Stimulated activated CD4-positive, alpha-beta T cell treated with anti-CD3 and anti-CD28 coated beads, Interleukin-15, amount 100 ng/mL, for 24 hours (primary cell): Measurements from ENCODE around the gene ABLIM1.

Source experiments
- DNase-seq: peaks from one replicate; pipeline ENCODE4 v3.0.0-alpha.2; 2020

The ABLIM1 gene

DNA sequence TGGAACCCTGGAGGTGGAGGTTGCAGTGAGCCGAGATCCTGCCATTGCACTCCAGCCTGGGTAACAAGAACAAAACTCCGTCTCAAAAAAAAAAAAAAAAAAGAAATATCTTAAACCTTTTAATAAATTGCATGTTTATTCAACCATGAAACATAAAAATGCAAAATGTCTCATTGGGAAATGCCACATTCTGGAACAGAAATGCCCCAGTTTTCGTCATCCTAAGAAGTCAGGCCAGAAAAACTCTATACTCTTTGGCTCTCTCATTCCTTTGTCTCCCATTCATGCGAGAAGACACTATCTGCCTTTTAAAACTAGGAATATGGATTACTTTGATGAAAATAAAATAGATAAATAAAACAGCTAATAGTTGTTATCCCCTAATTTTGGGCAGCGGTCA lies 21.5 kb upstream of the ABLIM1 start:
- DNase-seq: no peak

DNA sequence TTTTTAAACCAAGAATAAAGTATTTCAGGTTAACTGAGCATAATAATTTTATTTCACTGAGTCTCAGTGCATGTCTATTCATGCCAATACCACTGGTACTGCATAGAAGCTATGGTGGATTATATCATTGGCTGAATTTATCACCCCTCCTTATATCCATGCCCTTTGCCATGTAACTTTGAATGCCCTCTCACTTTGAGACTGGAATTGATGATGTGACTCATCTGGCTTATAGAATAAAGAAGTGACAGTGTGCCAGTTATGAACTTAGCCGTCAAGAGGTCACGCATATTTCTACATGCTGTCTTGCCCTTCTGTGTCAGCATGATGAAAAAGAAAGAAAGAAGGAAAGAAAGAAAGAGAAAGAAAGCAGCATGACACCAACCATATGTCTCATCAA lies 20.7 kb upstream of the ABLIM1 start:
- no peak for DNase-seq

DNA sequence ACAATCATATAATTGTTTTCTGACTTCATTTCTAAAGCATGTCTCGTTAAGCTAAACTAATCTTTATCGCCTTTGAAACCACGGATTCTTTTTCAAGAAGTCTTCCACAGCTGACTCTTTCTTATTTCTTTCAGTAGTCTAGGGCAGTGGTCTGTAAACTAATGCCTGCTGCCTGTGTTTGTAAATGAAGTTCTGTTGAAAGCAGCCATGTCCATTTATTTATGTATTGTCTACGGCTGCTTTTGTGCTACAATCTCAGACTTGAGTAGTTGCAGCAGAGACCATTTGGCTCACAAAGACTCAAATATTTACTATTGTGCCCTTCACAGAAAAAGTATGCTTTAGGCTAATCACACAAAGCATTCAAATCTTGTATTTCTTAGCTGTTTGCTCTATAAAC lies 20.3 kb upstream of the ABLIM1 start:
- no peak for DNase-seq

DNA sequence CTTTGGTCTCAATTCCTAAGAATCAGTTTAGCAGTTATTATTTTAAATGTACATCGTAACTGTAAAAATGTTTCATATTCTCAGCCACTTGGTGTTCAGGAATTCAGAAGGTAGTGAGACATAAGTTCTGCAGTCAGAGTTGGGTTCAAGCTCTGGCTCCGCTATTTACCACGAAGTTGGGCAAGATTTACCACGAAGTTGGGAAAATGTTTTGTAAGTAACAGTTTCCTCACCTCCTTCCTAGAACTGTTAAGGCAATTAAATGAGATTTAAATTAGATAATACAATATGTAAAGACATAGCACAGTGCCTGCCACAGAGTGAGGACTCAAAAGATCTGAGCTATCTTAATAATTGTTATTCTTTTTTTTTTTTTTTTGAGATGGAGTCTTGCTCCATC lies 16.3 kb upstream of the ABLIM1 start:
- no peak for DNase-seq

DNA sequence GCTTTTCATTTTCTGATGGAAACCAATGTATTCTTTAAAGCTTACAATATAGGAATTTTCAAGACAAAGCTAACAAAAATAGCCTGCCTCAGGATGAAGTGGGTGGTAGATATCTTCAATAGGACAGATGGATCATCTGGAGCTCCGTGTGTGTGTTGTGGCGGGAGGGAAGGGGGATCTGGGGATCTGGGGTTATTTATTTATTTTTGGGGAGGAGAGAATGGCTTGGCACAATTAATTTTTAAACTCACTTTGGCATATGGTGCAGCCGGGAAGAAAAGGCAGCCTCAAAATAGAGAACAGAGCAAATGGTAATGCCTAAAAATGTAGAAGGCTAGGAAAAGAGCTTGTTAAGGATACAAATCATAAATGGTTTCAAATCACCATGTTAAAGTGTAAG lies 11.6 kb upstream of the ABLIM1 start:
- no peak for DNase-seq

DNA sequence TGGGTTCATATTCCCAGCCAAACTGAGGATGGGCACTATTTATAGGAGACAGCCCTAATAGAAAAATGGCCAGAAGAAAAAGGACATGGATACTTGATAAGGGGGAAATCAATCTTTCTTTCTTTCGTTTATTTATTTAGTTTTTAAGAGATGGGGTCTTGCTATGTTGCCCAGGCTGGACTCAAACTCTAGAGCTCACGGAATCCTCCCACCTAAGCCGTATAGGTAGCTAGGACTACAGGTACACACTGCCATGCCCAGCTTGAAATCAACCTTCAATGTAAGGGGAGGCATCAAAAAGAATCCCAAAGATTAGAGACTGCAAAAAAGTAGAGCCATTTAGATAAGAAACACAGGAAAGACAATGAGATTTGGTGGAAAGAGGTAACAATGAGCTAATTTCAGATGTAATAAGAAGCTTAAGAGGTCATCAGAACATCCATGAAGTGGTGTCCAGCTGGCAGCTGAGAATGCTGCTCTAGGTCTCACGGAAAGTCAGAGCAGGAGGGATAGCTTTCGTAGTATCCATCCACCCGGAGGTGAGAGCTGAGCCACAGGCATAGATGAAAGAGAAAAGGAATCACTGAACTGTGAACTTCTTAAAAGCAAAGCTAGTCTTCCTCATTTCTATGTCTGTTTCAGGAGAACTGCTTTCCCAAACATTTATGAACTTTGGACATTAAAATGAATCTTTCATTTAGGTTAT lies 10.5 kb upstream of the ABLIM1 start:
- DNase-seq: no peak

DNA sequence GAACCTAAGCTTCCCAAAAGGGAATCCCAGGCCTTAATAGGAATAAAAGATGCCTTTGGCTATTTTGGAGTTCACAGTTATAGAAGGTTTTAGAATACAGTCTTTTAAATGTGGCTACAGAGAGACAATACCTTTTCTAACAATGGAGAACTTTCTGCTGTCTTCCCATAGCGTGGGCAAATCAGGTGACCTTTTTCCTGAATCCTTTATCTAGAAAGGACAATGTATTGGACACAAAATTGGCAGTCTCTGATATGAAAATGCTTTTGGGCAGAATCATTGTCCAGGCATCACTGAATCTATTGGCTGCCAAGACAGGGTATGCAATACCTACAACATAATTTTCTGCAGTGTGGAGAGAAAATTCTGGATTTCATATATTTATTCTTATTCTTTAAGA lies 7.8 kb upstream of the ABLIM1 start:
- no peak for DNase-seq

DNA sequence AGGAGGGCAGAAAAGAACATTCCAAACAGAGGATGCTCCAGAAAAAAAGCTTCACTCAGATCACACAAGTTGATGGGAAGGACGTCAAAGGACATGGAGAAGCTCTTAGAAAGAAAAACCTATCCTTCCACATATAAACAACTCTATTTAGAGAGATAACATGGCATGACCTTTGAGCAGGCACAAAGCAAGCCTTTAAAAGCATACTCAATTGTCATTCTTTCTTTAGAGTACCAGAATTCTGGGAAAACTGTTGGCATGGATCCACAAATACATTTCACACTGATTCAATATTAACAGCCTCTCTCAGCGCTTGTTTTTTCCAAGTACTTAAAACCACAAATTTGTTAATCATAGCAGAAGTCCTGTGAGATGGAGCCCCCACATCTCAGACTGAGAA lies 7.3 kb upstream of the ABLIM1 start:
- DNase-seq: no peak

DNA sequence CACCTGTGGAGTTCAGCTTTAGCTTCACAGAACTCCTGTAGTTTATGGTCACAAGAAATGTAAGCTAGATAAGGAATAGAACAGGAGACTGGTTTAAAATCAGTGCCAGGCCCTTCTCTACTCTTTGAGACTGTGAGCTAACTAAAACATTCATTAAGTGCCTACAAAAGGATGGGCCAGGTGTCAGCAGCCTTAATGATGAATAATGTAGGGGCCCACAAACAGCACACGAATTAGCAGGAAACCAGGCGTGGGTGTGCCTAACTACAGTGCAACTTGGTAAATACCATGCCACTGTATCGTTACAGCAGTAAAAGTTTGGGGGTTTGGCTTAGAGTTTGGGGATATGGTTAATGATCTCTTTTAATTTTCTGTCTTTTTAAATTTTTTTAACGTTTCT lies 6.1 kb upstream of the ABLIM1 start:
- DNase-seq: no peak

DNA sequence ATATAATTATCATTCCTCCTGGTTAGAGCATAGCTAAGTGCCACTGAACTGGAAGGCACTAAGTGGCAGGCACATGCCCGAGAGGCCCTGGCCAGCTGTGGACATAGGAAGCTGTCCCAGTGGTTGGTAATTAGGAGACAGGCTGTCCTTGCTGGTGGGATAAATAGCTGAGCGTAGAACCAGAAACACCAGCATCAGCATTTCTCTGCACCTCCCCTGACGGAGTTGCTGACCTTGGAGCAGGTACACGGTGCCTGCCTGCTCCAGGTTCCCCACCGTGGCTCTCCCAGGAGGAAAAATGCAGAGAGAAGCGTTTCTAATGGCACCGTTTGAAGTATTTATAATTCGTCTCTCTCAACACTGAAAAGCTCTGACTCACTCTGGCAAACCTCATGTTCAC lies 5.6 kb upstream of the ABLIM1 start:
- no peak for DNase-seq

DNA sequence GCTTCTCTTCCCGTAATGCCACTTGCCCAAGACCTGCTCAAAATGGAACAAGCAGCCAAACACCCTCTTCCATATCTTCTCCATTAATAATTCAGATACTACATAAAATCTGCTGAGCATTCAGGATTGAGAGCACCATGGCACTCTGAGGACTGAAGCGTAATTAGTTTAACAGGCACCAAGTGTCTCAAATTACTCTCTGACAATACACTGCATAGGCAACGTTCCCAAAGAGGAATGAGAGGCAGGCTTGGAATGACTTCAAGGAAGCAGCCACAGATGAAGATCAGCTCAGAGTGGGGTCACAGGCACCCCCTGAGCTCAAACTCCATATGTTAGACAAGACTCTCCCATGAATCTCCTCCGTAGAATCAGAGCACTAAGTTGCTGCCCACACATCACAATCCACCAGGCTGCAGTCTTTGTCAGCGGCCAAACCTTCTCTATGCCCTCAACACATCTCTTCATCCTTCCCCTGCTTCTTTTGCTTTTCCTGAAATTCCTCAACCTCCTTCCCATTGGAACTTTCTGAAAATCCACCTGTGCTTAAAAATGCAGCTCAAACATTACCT lies 4.7 kb upstream of the ABLIM1 start:
- no peak for DNase-seq

DNA sequence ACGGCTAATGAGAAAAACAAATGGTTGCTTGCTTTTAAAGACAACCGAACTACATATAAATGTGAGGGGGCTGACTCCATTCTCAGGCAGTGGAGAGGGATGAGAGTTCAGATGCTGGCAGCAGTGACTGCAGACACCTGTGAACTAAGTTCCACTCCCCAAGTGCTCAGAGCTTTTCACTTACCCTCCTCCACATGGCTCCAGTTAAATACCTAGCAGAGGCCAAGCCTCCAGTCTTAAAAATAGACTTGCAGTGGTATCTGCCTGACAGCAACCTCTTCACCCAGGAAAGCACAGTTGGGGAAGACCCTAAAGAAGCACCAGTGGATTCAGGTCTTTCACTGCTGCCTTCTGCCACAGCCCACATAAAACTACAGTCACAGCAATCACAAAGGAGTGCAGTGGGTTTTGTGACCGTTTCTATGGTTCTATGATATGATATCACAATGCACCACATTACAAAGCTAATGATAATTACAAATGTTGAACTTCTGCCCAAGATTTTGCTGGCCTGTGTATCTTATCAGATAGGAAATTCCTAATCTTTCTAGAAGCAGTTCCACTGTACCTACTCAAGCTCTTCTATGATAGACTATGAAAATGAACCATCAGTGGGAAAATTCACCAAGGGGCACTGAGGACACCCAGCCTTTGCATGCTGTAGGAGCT lies 3.3 kb upstream of the ABLIM1 start:
- no peak for DNase-seq

DNA sequence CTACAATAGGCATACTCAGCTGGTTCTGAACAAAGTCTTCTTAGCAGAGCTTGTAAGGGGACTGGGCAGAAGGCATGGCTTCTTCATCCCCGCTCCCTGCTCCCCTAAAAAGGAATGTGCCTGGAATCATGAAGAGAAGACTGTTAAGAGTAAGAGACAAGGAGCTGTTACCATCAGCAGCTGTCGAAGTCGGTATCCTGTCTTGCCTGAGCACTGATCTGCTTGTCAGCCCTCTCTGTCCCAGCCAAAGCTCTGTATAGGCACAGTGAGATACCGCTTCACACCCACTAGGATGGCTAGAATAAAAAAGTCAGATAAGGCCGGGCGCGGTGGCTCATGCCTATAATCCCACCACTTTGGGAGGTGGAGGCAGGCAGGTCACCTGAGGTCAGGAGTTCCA lies 2.4 kb downstream of the ABLIM1 start:
- DNase-seq: no peak

DNA sequence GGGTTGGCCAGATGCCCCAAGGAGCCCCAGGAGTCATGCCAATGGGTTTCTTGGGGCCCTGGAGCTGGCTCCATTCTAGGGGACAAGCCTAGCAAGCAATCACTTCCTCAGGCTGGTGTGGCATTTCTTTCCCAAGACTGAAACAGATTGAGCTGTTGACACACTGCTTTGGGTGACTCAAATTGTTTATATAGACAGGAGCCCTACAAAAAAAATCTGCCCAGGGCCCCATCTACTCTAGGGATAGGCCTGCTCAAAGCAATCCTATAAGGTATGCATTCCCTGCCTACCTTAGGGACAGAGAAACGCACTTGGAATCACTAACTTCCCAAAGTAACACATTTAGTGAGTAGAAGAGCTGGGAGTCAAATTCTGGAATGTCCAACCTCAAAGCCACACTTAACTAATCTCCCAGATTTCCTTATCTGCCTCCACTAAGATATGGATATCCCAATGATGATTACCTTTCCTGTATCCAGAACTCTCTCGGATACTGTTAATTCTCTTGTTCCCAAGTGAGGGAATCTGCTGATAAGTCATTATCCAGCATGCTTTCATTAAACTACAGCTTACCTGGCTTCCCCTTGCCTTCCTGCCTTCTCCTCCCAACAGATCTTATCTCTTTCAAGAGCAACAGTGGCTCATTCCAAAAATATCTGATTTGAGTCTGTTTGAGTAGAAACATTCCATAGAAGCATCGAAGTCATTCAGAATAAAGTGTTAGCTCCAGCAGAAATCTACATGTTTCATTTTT lies 3.1 kb downstream of the ABLIM1 start:
- DNase-seq: no peak

DNA sequence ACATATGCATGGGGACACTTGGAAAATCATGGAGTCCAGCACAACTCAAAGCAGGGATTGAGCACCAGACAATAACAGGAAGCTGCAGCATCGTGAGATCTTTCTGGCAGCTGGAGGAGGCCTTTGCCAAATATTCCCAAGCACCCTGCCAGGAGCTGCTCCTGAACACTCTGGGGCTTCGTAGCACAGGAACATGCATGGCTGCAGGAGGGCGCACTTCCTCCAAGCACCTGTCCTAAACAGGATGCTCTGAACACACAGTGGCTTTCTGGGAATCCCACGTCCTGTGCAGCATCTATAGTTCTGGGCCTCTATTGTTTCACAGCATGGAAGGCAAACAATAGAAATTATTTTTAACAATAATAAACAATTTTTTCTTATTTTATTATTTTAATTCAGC lies 4.1 kb downstream of the ABLIM1 start:
- no peak for DNase-seq

DNA sequence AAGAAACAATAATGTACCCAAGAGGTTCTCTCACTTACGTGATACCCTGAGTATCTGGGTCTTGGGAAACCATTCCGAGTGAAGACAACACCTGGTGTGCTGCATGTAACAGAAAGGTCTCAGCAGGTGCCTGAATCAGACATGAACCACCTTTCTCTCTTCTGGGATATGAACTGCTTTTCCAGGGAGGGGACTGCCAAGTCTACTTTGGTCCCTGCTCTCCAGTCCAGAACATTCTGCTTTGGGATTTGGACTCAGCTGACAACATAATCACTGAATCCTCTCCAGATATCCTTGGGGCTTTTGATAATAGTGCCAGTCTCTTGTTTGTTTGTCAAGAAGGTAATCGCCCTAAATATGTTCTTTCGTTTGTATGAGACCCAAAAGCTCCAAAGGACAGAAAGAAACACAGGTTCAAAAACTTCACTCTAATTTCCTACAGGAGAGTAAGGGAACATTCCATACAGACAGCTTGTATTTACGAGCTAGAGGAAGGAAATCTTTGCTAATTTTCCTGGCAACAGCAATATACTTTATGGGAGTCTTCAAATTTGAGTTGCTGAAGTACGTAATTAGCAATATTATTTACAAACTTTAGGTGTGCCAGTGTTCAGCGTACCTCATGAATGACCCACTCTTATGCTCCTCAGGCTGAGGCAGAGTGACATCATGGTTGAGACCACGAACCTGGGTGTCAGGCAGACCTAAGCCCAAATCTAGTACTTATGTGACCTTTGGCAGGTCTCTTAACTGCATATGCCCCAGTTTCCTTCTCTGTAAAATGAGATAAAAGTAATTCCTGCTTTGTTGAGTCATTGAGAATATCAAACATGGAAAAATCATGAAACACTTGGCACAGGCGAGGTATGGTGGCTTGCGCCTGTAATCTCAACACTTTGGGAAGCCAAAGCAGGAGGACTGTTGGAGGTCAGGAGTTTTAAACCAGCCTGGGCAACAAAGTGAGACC lies 5.4 kb downstream of the ABLIM1 start:
- no peak for DNase-seq

DNA sequence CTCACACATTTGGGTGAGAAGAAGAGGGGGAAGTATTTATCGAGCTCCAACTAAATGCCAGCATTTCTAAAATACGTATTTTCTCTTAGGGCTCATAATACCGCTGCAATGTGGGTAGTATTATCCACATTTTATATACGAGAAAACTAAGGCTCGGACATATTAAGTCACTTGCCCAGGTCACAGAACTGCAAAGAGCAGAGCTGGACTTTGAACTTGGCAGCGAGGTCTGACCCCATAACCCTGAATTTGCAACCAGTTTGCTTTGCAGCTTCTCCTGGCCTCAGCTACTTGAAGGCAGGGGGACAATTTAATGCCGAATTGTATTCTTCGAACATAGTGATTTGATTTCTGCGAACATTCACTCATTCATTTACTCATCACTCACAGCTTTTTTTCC lies 7.2 kb downstream of the ABLIM1 start:
- DNase-seq: no peak

DNA sequence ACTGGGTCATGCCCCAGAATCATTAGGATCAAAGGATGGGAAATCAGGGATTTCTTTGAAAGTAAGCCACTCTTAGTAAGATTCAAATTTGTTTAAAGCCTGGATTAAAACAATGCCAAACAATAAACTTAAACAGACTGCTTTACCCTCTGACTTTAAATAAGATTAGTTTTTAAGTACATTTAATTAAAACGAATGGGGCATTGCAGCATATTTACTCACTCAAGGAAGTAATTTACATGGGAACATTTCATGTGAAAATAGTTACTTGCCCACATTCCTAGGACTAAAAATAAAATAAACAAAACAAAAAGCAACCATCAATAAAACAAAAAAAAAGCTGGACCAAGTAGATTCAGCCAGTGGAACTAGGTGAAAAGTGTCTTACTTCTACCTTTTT lies 7.8 kb downstream of the ABLIM1 start:
- no peak for DNase-seq

DNA sequence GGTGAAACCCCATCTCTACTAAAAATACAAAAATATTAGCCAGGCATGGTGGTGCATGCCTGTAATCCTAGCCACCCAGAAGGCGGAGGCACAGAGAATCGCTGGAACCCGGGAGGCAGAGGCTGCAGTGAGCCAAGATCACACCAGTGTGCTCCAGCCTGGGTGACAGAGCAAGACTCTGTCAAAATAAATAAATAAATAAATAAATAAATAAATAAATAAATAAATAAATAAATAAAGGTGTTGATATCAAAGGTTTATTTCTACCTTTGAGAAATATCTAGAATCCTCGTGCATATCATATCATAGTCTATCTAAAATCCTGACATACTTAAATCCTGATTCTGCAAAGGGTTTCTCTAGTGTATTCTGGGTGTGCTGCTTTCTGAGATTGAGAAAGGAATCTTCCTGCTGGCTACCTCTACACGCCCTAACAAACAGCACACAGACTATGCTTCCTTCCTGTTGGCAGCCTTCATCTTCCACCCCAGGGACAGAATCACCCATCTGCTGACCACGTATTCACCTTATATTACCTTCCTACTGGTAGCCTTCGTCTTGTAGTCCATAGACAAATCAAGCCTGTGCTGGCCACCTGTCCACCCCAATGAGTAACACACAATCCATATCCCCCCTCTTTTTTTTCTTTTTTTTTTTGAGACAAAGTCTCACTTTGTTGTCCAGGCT lies 8.7 kb downstream of the ABLIM1 start:
- DNase-seq: no peak

DNA sequence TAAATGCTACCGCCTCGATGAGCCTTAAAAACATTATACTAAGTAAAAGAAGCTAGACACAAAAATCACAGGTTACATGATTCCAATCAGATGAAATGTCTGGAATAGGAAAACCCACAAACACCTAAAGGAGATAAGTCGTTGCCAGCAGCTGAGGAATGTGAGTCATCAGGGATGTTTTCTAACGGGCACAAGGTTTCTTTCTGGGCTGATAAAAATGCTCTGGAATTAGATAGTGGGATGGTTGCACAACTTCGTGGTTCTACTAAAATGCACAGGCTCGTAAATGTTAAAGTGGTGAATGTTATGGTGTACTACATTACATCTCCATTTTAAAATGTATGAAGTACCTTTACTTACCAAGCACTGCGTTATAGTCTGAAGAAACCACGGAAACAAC lies 9.7 kb downstream of the ABLIM1 start:
- DNase-seq: no peak

DNA sequence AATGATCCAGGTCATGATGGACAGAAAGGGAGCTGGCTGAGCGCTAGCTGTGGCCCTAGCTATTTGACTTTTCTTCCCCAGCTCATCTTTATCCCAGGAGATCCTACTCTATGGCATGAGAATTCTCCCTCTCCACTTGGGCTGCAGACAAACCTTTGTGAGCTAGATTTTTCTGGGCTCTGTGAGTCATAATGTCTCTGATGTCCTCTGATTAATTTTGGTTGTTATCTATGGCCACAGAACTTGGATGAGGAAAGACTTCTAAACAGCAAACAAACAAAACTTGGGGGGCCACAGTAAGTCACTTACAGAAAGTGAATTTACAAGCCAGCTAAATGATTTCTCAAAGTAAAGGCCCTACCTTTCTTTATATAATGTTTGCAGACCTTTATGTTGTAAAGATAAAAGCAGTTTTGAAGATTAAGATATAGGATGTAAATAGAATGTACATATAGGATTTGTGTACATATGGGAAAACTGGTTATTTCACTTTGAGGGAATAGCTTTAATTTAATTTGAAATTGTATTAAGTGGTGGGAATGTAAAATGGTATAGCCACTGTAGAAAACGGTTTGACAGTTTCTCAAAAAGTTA lies 10.4 kb downstream of the ABLIM1 start:
- DNase-seq: no peak

DNA sequence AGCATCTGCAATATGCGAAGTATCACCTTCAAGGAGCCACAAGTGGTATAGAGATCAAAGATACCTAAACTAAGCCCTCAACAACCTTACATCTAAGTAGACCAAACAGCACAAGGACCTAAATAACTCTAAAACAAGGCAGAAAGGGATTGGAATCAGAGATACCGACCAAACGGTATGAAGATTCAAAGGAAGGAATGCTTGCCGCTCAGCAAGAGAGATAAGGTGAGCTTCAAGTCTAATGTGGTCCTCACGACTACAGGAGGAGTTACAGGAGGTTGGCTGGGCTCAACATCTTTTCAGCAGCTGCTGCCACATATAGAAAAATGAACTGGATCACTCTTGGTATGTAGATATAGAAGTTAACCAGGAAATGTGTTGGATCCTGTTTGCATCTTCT lies 11.6 kb downstream of the ABLIM1 start:
- no peak for DNase-seq
